HCT116 (cell line): ENCODE data around the gene TEKT3. TPM values are rescaled to one million over a fixed set of nuclear protein-coding genes. Genes with fewer than 3 reads are reported as not detected.

Experiments used
- ATAC-seq: fragments of 200-7000 bp; cut with Tn5 transposase; 2 replicates; pipeline ENCODE4 v1.9.1; 2020; ENCODE audit warnings: mild to moderate bottlenecking, moderate library complexity
- BruUV-seq: library from RNA; stranded (reverse); fragments of 400-500 nt; replicated peaks from 2 replicates; lab custom pipeline; 2021; lab: Mats Ljungman, UMichigan
- CTCF ChIA-PET: fragments of 300-600 bp; sonication (Branson Sonifier 250); formaldehyde crosslinking; loops from one replicate; lab custom pipeline; 2021; ENCODE audit warnings: antibody characterized with exemption; lab: Charles Lee
- POLR2A ChIA-PET: fragments of 300-600, 350-600 bp; sonication (Branson Sonifier 250); formaldehyde crosslinking; loops from one replicate; lab custom pipeline; 2021; ENCODE audit warnings: antibody characterized with exemption; lab: Charles Lee
- RAD21 ChIA-PET, 2 experiments: fragments of 300-600 bp; sonication (Branson Sonifier 250); formaldehyde crosslinking; loops; one replicate each; lab custom pipeline; 2023; ENCODE audit warnings: low total read pairs in 2 of 2; ENCODE audit not compliant: uncharacterized antibody in 2 of 2, unreplicated experiment in 2 of 2, low non-redundant PET in 1 of 2; lab: Charles Lee
- DNase-seq: peaks from one replicate; pipeline ENCODE4 v3.0.0-alpha.2; 2010; ENCODE audit warnings: low read depth, low spot score
- H2AFZ ChIP-seq: fragments of 200-600 bp; shearing (Covaris generic), sonication (generic); 2 replicates; pipeline ENCODE4 v1.6.1; 2017; ENCODE audit warnings: low read depth, mixed run types, mixed read lengths, antibody characterized with exemption, low read length; ENCODE audit not compliant: poor library complexity, severe bottlenecking
- H3K27ac ChIP-seq: 2 replicates; pipeline ENCODE4 v1.5.1; 2012; ENCODE audit warnings: low read depth, low read length
- H3K27me3 ChIP-seq: fragments of 200-600 bp; sonication (generic); 2 replicates; pipeline ENCODE4 v1.6.1; 2016; ENCODE audit warnings: mixed run types, low read length, mixed read lengths; ENCODE audit not compliant: insufficient read depth
- H3K36me3 ChIP-seq, 2 experiments: fragments of 200-500 bp in 1 of 2; fragments of 200-600 bp in 1 of 2; sonication (Bioruptor generic) in 1 of 2; sonication (generic) in 1 of 2; 2 replicates each; pipeline versions ENCODE4 v1.5.1 to v1.6.1; 2014 to 2016; ENCODE audit warnings: low read length in 2 of 2, inconsistent platforms in 1 of 2, mixed read lengths in 1 of 2, mixed run types in 1 of 2; ENCODE audit not compliant: insufficient read depth in 2 of 2, control insufficient read depth in 1 of 2
- H3K4me1 ChIP-seq, 2 experiments: fragments of 200-600 bp in 1 of 2; sonication (generic) in 1 of 2; 2 replicates each; pipeline versions ENCODE4 v1.5.1 to v1.6.1; 2012 to 2017; ENCODE audit warnings: low read length in 2 of 2, inconsistent platforms in 1 of 2, mild to moderate bottlenecking in 1 of 2, mixed read lengths in 1 of 2, mixed run types in 1 of 2, moderate library complexity in 1 of 2; ENCODE audit not compliant: insufficient read depth in 2 of 2, control insufficient read depth in 1 of 2
- H3K4me2 ChIP-seq: fragments of 200-600 bp; sonication (generic); 2 replicates; pipeline ENCODE4 v1.6.1; 2017; ENCODE audit warnings: mixed run types, low read length, mixed read lengths
- H3K4me3 ChIP-seq, 2 experiments: fragments of 200-600 bp in 1 of 2; sonication (generic) in 1 of 2; replicated peaks in 1 of 2; 2 replicates each; pipeline ENCODE4 v1.5.1; 2011 to 2016; ENCODE audit warnings: low read length in 2 of 2, control low read depth in 1 of 2, low read depth in 1 of 2, mild to moderate bottlenecking in 1 of 2, mixed read lengths in 1 of 2, mixed run types in 1 of 2
- H3K79me2 ChIP-seq: fragments of 200-600 bp; sonication (generic); 2 replicates; pipeline ENCODE4 v1.6.1; 2017; ENCODE audit warnings: mild to moderate bottlenecking, mixed run types, low read length, moderate library complexity, mixed read lengths; ENCODE audit not compliant: insufficient read depth
- H3K9ac ChIP-seq: fragments of 200-600 bp; sonication (generic); 2 replicates; pipeline ENCODE4 v1.6.1; 2016; ENCODE audit warnings: low read length, mixed read lengths
- H3K9me2 ChIP-seq: fragments of 200-600 bp; sonication (generic), shearing (Covaris generic); 2 replicates; pipeline ENCODE4 v1.6.1; 2017; ENCODE audit warnings: mixed run types, mild to moderate bottlenecking, moderate library complexity; ENCODE audit not compliant: insufficient read depth
- H3K9me3 ChIP-seq, 2 experiments: fragments of 200-500 bp in 1 of 2; fragments of 200-600 bp in 1 of 2; sonication (Bioruptor generic) in 1 of 2; sonication (generic) in 1 of 2; 2 replicates each; pipeline ENCODE4 v1.6.1; 2014 to 2017; ENCODE audit warnings: low read length in 2 of 2, mixed read lengths in 2 of 2, inconsistent platforms in 1 of 2, low read depth in 1 of 2, mild to moderate bottlenecking in 1 of 2, mixed run types in 1 of 2, moderate library complexity in 1 of 2; ENCODE audit not compliant: control insufficient read depth in 1 of 2, insufficient read depth in 1 of 2
- H4K20me1 ChIP-seq: fragments of 200-600 bp; sonication (generic), shearing (Covaris generic); 2 replicates; pipeline ENCODE4 v1.6.1; 2017; ENCODE audit warnings: mixed run types, mild to moderate bottlenecking, moderate library complexity; ENCODE audit not compliant: insufficient read depth
- CBX3 ChIP-seq: IDR thresholded peaks from 2 replicates; pipeline ENCODE4 v1.6.1; 2012; ENCODE audit warnings: low read depth
- CTCF ChIP-seq, 3 experiments: fragments of 200-600 bp in 1 of 3; sonication (generic) in 1 of 3; IDR thresholded peaks in 2 of 3; conservative IDR thresholded peaks in 1 of 3; 2 replicates each; pipeline ENCODE4 v1.5.1; 2012 to 2017; ENCODE audit warnings: low read depth in 2 of 3, low read length in 2 of 3, antibody characterized with exemption in 1 of 3, borderline replicate concordance in 1 of 3, control low read depth in 1 of 3, mild to moderate bottlenecking in 1 of 3, mixed read lengths in 1 of 3, mixed run types in 1 of 3, moderate library complexity in 1 of 3; ENCODE audit not compliant: insufficient read depth in 1 of 3
- EGR1 ChIP-seq: IDR thresholded peaks from 2 replicates; pipeline ENCODE4 v1.6.1; 2012; ENCODE audit warnings: low read depth
- EZH2phosphoT487 ChIP-seq: fragments of 200-600 bp; IDR thresholded peaks from 2 replicates; pipeline ENCODE4 v1.6.1; 2018; ENCODE audit warnings: antibody characterized with exemption, borderline replicate concordance
- FOSL1 ChIP-seq: IDR thresholded peaks from 2 replicates; pipeline ENCODE4 v1.6.1; 2012; ENCODE audit warnings: low read depth
- JUND ChIP-seq: IDR thresholded peaks from 2 replicates; pipeline ENCODE4 v1.6.1; 2012
- MAX ChIP-seq: IDR thresholded peaks from 2 replicates; pipeline ENCODE4 v1.6.1; 2012
- REST ChIP-seq: IDR thresholded peaks from 2 replicates; pipeline ENCODE4 v1.6.1; 2012; ENCODE audit warnings: low read depth
- SIN3A ChIP-seq: IDR thresholded peaks from 2 replicates; pipeline ENCODE4 v1.6.1; 2012; ENCODE audit warnings: low read depth
- SRF ChIP-seq: IDR thresholded peaks from 2 replicates; pipeline ENCODE4 v1.6.1; 2012; ENCODE audit warnings: low read depth
- ZFX ChIP-seq: fragments of 450-650 bp; IDR thresholded peaks from 2 replicates; pipeline ENCODE4 v1.6.1; 2017
- ZNF274 ChIP-seq: fragments of 200-500 bp; sonication (Bioruptor generic); IDR thresholded peaks from 2 replicates; pipeline ENCODE4 v1.6.1; 2014; ENCODE audit warnings: mild to moderate bottlenecking, low read depth, low read length, inconsistent platforms
- intact Hi-C: fragments of 100-400 bp; cut with micrococcal nuclease; formaldehyde crosslinking; loops from 2 replicates; pipeline ENCODE4 v1.10.0; 2022
- total RNA-seq: library from RNA; stranded (reverse); gene quantifications from one replicate; pipeline ENCODE4 v1.2.1, GENCODE V29; 2021; ENCODE audit not compliant: unreplicated experiment

TEKT3 gene
- total RNA-seq, 1 experiment from 2014 or later = 0.64 TPM

- Histone ChIP-seq H4K20me1 (no peaks in the 10 kb centered on the region), H3K27me3 (no peaks in the 10 kb centered on the region), H3K4me1 (peaks cover 8 to 21% of the 10 kb centered on the region in 2 experiments; a peak in 3 of 4 replicates), H3K9me2 (no peaks in the 10 kb centered on the region), H3K9me3 (no peaks in the 10 kb centered on the region), H3K27ac (no peak overlapping the region), H3K4me2 (no peak overlapping the region), H3K79me2 (no peaks in the 10 kb centered on the region), H2AFZ (no peak overlapping the region), H3K4me3 (no peak overlapping the region), H3K36me3 (no peaks in the 10 kb centered on the region), H3K9ac (no peak overlapping the region)
- ATAC-seq (no peak), DNase-seq (no peak)
- ChIA-PET POLR2A (no interaction called here), RAD21 (no interaction called here), CTCF (no interaction called here)
- intact Hi-C loops = loop anchor here (10.0 kb wide), 1 partner anchor 557 kb away; no protein-coding TSS in a partner anchor
- TF ChIP-seq ZNF274 (no peak), SRF (no peak), SIN3A (no peak), MAX (no peak), REST (no peak), ZFX (no peak), CBX3 (no peak), JUND (no peak), EGR1 (no peak), FOSL1 (no peak), EZH2phosphoT487 (no peak), CTCF (IDR thresholded peaks at IDR 0.05 in 2 of 3, conservative IDR thresholded peaks at IDR 0.05 in 1 of 3; ENCODE audit: borderline replicate concordance in 1 of 3, insufficient read depth in 1 of 3, low read depth in 2 of 3, low read length in 2 of 3) (no peak)
- no TSS peak for BruUV-seq
Observed at GRCh38 chr17:15267996-15268395, 73.4 kb downstream of the TEKT3 start.
